ENCODE data around the gene ARFGAP1. TPM values are rescaled to one million over a fixed set of nuclear protein-coding genes. Genes with fewer than 3 reads are reported as not detected.
"Not testable (repeated sequence)": the region's sequence is repeated elsewhere in the genome, so short reads cannot be mapped to it uniquely, and the experiment has no call there.

Gene ARFGAP1
- total RNA-seq, 1 donor from 2014 or later: 25.3 TPM

DNA sequence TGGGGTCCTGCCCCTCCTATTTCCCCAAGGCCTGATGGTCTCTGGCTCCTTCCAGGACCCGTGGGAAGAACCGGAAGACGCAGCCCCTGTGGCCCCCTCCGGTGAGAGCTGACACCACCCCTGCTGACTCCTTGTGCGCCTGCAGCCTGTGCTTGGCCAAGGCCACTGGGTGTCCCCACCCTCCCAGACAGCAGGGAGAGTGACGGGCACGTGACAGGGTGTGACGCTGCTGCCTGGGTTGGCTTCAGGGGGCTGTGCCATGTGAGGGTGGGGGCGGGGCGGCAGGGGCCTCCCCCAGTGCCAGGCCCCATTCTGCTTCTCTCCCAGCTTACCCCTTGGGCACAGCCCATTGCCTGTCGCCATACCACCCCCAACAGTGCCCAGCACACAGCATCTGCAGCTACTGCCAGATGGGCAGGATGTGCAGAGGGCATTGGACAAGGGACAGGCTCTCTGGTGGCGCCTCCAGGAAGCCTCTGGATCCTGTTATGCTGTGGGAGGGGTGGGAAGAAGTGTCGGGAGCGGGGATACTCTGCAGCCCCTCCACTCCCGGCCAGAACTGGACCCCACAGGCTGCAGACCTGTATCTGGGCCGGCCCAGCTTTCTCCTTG is 34.0 kb upstream of the ARFGAP1 start:
- no peak for ATAC-seq (ENCODE audit: poor library complexity)
- intact Hi-C loops (cut with DNase I): no loop called here
- no peak for DNase-seq

DNA sequence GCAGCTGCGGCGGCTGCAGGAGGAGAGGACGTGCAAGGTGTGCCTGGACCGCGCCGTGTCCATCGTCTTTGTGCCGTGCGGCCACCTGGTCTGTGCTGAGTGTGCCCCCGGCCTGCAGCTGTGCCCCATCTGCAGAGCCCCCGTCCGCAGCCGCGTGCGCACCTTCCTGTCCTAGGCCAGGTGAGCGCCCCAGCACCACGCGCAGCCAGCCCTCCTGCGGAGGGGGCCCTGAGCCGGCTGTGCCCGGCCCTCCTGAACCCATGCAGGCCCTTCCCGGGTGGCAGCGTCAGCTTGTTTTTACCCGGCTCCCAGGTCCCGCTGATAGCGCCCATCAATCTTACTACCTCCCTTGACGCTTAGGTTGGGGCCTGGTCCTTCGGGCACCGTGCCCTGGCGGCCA is 33.2 kb upstream of the ARFGAP1 start:
- no peak for ATAC-seq (ENCODE audit: poor library complexity)
- no peak for DNase-seq
- intact Hi-C loops (cut with DNase I): no loop called here

DNA sequence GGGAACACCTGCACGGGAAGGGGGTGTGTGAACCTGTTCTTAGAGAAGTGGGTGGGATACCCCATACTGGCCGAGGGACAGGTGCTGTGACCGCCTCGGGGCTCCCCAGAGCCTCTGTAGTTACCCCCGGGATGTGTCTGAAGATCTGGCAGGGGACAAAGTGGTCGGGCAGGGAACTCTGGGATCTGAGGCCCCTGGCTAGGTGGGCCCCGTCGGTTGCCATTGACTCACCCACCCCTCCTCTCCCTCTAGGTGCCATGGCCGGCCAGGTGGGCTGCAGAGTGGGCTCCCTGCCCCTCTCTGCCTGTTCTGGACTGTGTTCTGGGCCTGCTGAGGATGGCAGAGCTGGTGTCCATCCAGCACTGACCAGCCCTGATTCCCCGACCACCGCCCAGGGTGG is 32.6 kb upstream of the ARFGAP1 start:
- ATAC-seq (ENCODE audit: poor library complexity): no peak
- intact Hi-C loops (cut with DNase I): no loop called here
- no peak for DNase-seq

- no peak for DNase-seq
- intact Hi-C loops (cut with DNase I): no loop called here
- no peak for ATAC-seq (ENCODE audit: poor library complexity)
Measured at GRCh38 chr20:63241272-63241671, 31.3 kb upstream of the ARFGAP1 start.

DNA sequence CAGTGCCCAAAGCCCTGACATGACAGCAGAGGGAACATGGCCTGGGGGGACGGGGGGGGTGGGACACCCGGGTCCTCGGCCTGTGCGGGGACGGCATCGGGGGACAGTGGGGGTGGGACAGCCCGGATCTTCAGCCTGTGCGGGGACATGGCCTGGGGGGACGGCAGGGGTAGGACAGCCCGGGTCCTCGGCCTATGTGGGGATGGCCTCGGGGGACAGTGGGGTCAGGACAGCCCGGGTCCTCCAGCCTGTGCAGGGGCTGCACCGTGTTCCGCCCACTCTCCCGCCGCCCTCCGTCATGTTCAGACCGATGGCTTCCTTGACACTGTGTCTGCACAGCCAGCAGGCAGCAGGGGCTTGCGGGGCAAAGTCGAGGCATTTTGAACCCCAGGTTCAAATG is 29.9 kb upstream of the ARFGAP1 start:
- intact Hi-C loops (cut with DNase I): no loop called here
- no peak for DNase-seq
- ATAC-seq (ENCODE audit: poor library complexity): no peak

- intact Hi-C loops (cut with DNase I): no loop called here
- ATAC-seq (ENCODE audit: poor library complexity): no peak
- DNase-seq: no peak
Measured at GRCh38 chr20:63243604-63244247, 28.9 kb upstream of the ARFGAP1 start.

- ATAC-seq (ENCODE audit: poor library complexity) (no peak), DNase-seq (no peak)
- intact Hi-C loops (cut with DNase I): no loop called here
Measured at GRCh38 chr20:63244468-63244867, 28.1 kb upstream of the ARFGAP1 start.

- DNase-seq (peak; percentile 50), ATAC-seq (ENCODE audit: poor library complexity) (peak; percentile 45)
- intact Hi-C loops (cut with DNase I): no loop called here
Measured at GRCh38 chr20:63246490-63247288, 25.9 kb upstream of the ARFGAP1 start.

DNA sequence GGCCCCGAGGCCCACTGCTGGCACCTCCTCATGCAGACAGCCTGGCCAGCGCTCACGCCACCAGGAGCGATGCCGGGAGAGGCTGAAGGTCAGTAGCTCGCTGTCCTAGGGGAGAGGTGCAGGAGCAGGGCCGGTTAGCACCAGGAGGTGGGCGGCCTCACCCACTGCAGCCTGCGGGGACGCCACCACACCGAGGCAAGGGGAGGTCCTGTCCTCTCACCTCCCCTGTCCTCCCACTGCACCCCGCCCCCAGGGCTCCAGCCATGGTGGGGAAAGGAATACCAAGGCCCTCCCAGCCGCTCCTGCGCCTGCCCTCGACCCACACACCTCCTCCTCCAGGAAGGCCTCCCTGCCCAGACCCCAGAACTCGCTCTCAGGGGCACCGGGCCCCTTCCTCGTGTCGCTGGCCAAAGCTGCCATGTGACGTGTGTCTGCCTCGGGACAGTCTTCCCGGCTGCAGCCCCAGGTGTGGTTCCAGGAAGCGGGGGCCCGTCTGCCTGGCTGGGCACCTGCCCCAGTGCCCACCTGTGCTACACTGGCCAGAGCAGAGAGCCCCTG is 24.9 kb upstream of the ARFGAP1 start:
- intact Hi-C loops (cut with DNase I): no loop called here
- DNase-seq (no peak), ATAC-seq (ENCODE audit: poor library complexity) (no peak)

- no peak for ATAC-seq (ENCODE audit: poor library complexity)
- intact Hi-C loops (cut with DNase I): no loop called here
- DNase-seq: no peak
Measured at GRCh38 chr20:63248835-63249591, 23.6 kb upstream of the ARFGAP1 start.

DNA sequence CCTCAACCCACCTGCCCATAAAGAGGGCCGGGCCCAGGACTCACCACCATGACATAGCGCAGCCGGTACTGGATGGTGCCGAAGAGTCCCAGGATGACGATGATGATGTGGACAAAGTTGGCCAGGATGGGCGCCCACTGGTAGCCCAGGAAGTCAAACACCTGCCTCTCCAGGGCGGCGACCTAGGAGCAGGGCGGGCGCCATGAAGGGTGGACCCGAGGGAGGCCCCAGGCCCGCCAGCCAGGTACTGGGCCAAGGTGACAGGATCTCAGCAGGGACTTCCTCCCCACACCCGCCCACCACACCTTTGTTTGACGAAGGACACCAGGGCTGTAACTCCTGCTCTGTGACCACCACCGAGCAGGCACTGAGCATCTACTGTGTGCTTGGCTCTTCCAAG is 22.7 kb upstream of the ARFGAP1 start:
- intact Hi-C loops (cut with DNase I): no loop called here
- ATAC-seq (ENCODE audit: poor library complexity) (no peak), DNase-seq (no peak)

DNA sequence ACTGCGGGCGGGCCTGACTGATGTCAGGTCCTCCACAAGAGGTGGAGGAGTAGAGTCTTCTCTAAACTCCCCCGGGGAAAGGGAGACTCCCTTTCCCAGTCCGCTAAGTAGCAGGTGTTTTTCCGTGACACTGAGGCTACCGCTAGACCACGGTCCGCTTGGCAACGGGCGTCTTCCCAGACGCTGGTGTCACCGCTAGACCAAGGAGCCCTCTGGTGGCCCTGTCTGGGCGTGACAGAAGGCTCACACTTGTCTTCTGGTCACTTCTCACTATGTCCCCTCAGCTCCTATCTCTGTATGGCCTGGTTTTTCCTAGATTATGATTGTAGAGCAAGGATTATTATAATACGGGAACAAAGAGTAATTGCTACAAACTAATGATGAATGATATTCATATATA is 21.3 kb upstream of the ARFGAP1 start:
- DNase-seq; intact Hi-C loops (cut with DNase I); ATAC-seq (ENCODE audit: poor library complexity): not testable (repeated sequence)

DNA sequence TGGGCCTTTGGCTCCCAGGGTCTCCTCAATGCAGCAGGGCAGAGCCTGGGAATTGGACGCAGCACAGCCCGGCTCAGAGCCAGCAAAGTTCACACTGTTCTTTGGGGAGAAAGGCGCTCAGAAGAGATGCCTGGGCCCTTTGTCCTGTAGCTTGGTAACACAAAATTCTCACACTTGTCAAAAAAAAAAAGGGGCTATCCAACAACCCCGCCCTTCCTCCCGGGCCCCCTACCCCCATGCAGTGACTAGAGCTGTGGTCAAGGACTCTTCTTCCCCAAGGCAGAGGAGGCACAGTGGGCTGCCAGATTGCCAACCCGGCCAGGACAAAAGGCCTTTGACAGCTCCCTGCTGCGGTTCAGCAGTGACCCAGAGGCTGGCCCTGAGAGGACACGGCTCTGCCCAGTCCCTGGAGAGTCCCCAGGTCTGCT is 20.3 kb upstream of the ARFGAP1 start:
- no peak for DNase-seq
- ATAC-seq (ENCODE audit: poor library complexity): no peak
- intact Hi-C loops (cut with DNase I): no loop called here

- DNase-seq (no peak), ATAC-seq (ENCODE audit: poor library complexity) (no peak)
- intact Hi-C loops (cut with DNase I): no loop called here
Measured at GRCh38 chr20:63253065-63253437, 19.6 kb upstream of the ARFGAP1 start.

DNA sequence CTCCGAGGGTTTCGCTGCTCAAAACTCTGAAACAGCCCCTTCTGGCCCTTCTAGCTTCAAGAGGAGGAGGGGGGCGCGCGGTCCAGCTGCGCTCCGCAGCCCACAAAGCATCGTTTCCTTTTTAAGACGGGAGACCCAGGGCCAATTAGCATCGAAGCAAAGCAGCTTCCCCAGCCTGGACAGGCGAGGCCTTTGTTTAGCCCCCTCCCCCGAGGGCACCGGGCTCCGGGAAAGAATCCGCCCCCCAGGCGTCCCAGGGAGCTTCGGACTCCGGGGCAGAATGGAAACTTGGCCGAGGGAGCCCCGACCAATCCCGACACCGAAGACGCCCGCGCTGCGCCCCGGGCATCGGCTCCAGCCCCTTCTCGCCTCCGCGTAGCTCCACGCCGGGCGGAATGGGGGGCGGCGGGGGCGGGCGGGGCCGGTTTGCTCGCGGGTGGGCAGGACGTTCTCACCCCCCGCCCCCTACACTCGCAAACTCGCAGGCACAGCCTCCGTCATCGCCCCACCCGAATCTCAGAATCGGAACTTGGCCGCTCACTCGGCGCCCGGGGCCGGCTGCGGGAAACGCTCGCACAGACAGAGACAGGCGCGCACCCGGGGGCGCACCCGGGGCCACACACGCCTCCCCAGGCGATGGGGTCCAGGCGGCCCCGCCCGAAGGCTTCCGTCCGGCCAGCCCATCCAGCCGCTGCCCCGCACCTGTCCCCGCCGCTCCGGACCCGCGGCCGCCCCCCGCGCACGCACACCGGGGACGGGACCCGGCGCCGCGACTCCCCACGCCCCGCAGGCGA is 19.0 kb upstream of the ARFGAP1 start:
- intact Hi-C loops (cut with DNase I): no loop called here
- no peak for DNase-seq
- ATAC-seq (ENCODE audit: poor library complexity): no peak

GRCh38 chr20:63254232-63254605 is 18.4 kb upstream of the ARFGAP1 start, which contains the start of gene NKAIN4:
NKAIN4 (minus strand) TSS chr20:63254463; CDS start chr20:63254450, 13 bp downstream.
- intact Hi-C loops (cut with DNase I): no loop called here
- DNase-seq (no peak), ATAC-seq (ENCODE audit: poor library complexity) (no peak)

GRCh38 chr20:63254606-63255384 is 17.8 kb upstream of the ARFGAP1 start:
- DNase-seq (no peak), ATAC-seq (ENCODE audit: poor library complexity) (no peak)

More at GRCh38 chr20:63254606-63255384, 17.8 kb upstream of the ARFGAP1 start:
- intact Hi-C loops (cut with DNase I): no loop called here
